ENCODE results near the gene SEMA4G. TPM values are rescaled to one million over a fixed set of nuclear protein-coding genes. Genes with fewer than 3 reads are reported as not detected.
A peak's percentile ranks its signal among the peaks of the same experiment; 100 is the strongest.

The SEMA4G gene
- total and polyA plus RNA-seq, 2 of the 13 experiments (the other 11 are each of a cell fraction or from before 2014, with no cell fraction given) = 46.2 to 207 TPM

- TF ChIP-seq HINFP (CRISPR knock-in tag; IDR thresholded peaks at IDR 0.05; ENCODE audit: low read depth) (no peak), ZSCAN29 (CRISPR knock-in tag; conservative IDR thresholded peaks at IDR 0.05) (no peak), EED (CRISPR knock-in tag; IDR thresholded peaks at IDR 0.05) (no peak), ZNF225 (CRISPR knock-in tag; IDR thresholded peaks at IDR 0.05) (no peak), GTF3A (CRISPR knock-in tag; conservative IDR thresholded peaks at IDR 0.05) (no peak), ZFY (CRISPR knock-in tag; IDR thresholded peaks at IDR 0.05) (no peak; the same call in 1 of the 2 replicates), MXI1 (IDR thresholded peaks at IDR 0.05; ENCODE audit: borderline replicate concordance, low read depth, low read length) (no peak), MLXIP (CRISPR knock-in tag; IDR thresholded peaks at IDR 0.05; ENCODE audit: borderline replicate concordance) (no peak), ZBTB2 (CRISPR knock-in tag; IDR thresholded peaks at IDR 0.05; ENCODE audit: low read depth) (no peak), ZNF484 (CRISPR knock-in tag; IDR thresholded peaks at IDR 0.05; ENCODE audit: borderline replicate concordance, low read depth) (no peak), ZSCAN25 (CRISPR knock-in tag; IDR thresholded peaks at IDR 0.05) (no peak), ATM (IDR thresholded peaks at IDR 0.05; ENCODE audit: borderline replicate concordance) (no peak), NFKBIZ (CRISPR knock-in tag; IDR thresholded peaks at IDR 0.05) (no peak), ZC3H4 (CRISPR knock-in tag; IDR thresholded peaks at IDR 0.05; ENCODE audit: borderline replicate concordance) (0 out of 2 replicates have a peak, but pooled peaks have one; percentile 62), ATAD3A (CRISPR knock-in tag; IDR thresholded peaks at IDR 0.05) (no peak)
Observed at GRCh38 chr10:100998183-100998990, 29.1 kb downstream of the SEMA4G start (continued).
